Stimulated activated CD4-positive, alpha-beta T cell treated with anti-CD3 and anti-CD28 coated beads, Interleukin-1b, Interleukin-23, amount 100 ng/mL, for 48 hours (primary cell): ENCODE results near the gene RBMY1F.
"Not testable (repeated sequence)": the region's sequence is repeated elsewhere in the genome, so short reads cannot be mapped to it uniquely, and the experiment has no call there.

Experiments
- DNase-seq: peaks from one replicate; pipeline ENCODE4 v3.0.0-alpha.2; 2020

The RBMY1F gene

GRCh38 chrY:22182823-22183222, at the start of gene RBMY1F:
Gene RBMY1F (minus strand): TSS chrY:22182923. CDS start chrY:22180969, 1,954 bp downstream.
- not testable (repeated sequence) for DNase-seq

- DNase-seq = not testable (repeated sequence)
Observed at GRCh38 chrY:22151144-22151543, 31.6 kb downstream of the RBMY1F start.

GRCh38 chrY:22141011-22141695, 41.6 kb downstream of the RBMY1F start:
- DNase-seq = not testable (repeated sequence)

- DNase-seq = not testable (repeated sequence)
Observed at GRCh38 chrY:22134719-22135118, 48.0 kb downstream of the RBMY1F start.

GRCh38 chrY:22130494-22130893, 52.2 kb downstream of the RBMY1F start:
- not testable (repeated sequence) for DNase-seq
